Measurements from ENCODE around the gene FHIT. TPM values are rescaled to one million over a fixed set of nuclear protein-coding genes. Genes with fewer than 3 reads are reported as not detected.
"Not testable (repeated sequence)": the region's sequence is repeated elsewhere in the genome, so short reads cannot be mapped to it uniquely, and the experiment has no call there.

The FHIT gene
- total RNA-seq, 1 experiment from 2014 or later: 3.9 TPM

- in situ Hi-C loops (cut with HindIII; ENCODE audit: low pct_unique_long_range_greater_than_20kb, low sequenced_read_pairs): no loop called here
- no peak for DNase-seq (ENCODE audit: low read depth, low spot score)
These were observed 1287.6 kb downstream of the FHIT start for GRCh38 chr3:59963676-59964075.

GRCh38 chr3:59957150-59957549, 1294.1 kb downstream of the FHIT start:
- DNase-seq (ENCODE audit: low read depth, low spot score): no peak
- in situ Hi-C loops (cut with HindIII; ENCODE audit: low pct_unique_long_range_greater_than_20kb, low sequenced_read_pairs): no loop called here

- in situ Hi-C loops (cut with HindIII; ENCODE audit: low pct_unique_long_range_greater_than_20kb, low sequenced_read_pairs): no loop called here
These were observed 1298.1 kb downstream of the FHIT start for GRCh38 chr3:59953104-59953503.

GRCh38 chr3:59949311-59949710, 1301.9 kb downstream of the FHIT start:
- in situ Hi-C loops (cut with HindIII; ENCODE audit: low pct_unique_long_range_greater_than_20kb, low sequenced_read_pairs): no loop called here

More at GRCh38 chr3:59953104-59953503, 1298.1 kb downstream of the FHIT start:
- DNase-seq (ENCODE audit: low read depth, low spot score): no peak

GRCh38 chr3:59946401-59946800, 1304.9 kb downstream of the FHIT start:
- no peak for DNase-seq (ENCODE audit: low read depth, low spot score)
- in situ Hi-C loops (cut with HindIII; ENCODE audit: low pct_unique_long_range_greater_than_20kb, low sequenced_read_pairs): no loop called here

More at GRCh38 chr3:59949311-59949710, 1301.9 kb downstream of the FHIT start:
- no peak for DNase-seq (ENCODE audit: low read depth, low spot score)

GRCh38 chr3:59940718-59941117, 1310.5 kb downstream of the FHIT start:
- in situ Hi-C loops (cut with HindIII; ENCODE audit: low pct_unique_long_range_greater_than_20kb, low sequenced_read_pairs): no loop called here
- no peak for DNase-seq (ENCODE audit: low read depth, low spot score)

- in situ Hi-C loops (cut with HindIII; ENCODE audit: low pct_unique_long_range_greater_than_20kb, low sequenced_read_pairs): no loop called here
- no peak for DNase-seq (ENCODE audit: low read depth, low spot score)
These were observed 1311.3 kb downstream of the FHIT start for GRCh38 chr3:59939826-59940426.

- in situ Hi-C loops (cut with HindIII; ENCODE audit: low pct_unique_long_range_greater_than_20kb, low sequenced_read_pairs): no loop called here
- no peak for DNase-seq (ENCODE audit: low read depth, low spot score)
These were observed 1312.4 kb downstream of the FHIT start for GRCh38 chr3:59938828-59939227.

- no peak for DNase-seq (ENCODE audit: low read depth, low spot score)
- in situ Hi-C loops (cut with HindIII; ENCODE audit: low pct_unique_long_range_greater_than_20kb, low sequenced_read_pairs): no loop called here
These were observed 1314.1 kb downstream of the FHIT start for GRCh38 chr3:59937201-59937600.

- in situ Hi-C loops (cut with HindIII; ENCODE audit: low pct_unique_long_range_greater_than_20kb, low sequenced_read_pairs): no loop called here
- DNase-seq (ENCODE audit: low read depth, low spot score): no peak
These were observed 1314.8 kb downstream of the FHIT start for GRCh38 chr3:59936472-59936871.

- in situ Hi-C loops (cut with HindIII; ENCODE audit: low pct_unique_long_range_greater_than_20kb, low sequenced_read_pairs): no loop called here
These were observed 1316.2 kb downstream of the FHIT start for GRCh38 chr3:59935025-59935424.

GRCh38 chr3:59934560-59934959, 1316.7 kb downstream of the FHIT start:
- in situ Hi-C loops (cut with HindIII; ENCODE audit: low pct_unique_long_range_greater_than_20kb, low sequenced_read_pairs); DNase-seq (ENCODE audit: low read depth, low spot score): not testable (repeated sequence)

More at GRCh38 chr3:59935025-59935424, 1316.2 kb downstream of the FHIT start:
- DNase-seq (ENCODE audit: low read depth, low spot score): no peak

- DNase-seq (ENCODE audit: low read depth, low spot score): no peak
- in situ Hi-C loops (cut with HindIII; ENCODE audit: low pct_unique_long_range_greater_than_20kb, low sequenced_read_pairs): no loop called here
These were observed 1321.1 kb downstream of the FHIT start for GRCh38 chr3:59930170-59930569.

- in situ Hi-C loops (cut with HindIII; ENCODE audit: low pct_unique_long_range_greater_than_20kb, low sequenced_read_pairs): no loop called here
- no peak for DNase-seq (ENCODE audit: low read depth, low spot score)
These were observed 1324.2 kb downstream of the FHIT start for GRCh38 chr3:59927056-59927455.

- in situ Hi-C loops (cut with HindIII; ENCODE audit: low pct_unique_long_range_greater_than_20kb, low sequenced_read_pairs): no loop called here
- DNase-seq (ENCODE audit: low read depth, low spot score): no peak
These were observed 1325.3 kb downstream of the FHIT start for GRCh38 chr3:59925946-59926345.

- DNase-seq (ENCODE audit: low read depth, low spot score): no peak
- in situ Hi-C loops (cut with HindIII; ENCODE audit: low pct_unique_long_range_greater_than_20kb, low sequenced_read_pairs): no loop called here
These were observed 1329.1 kb downstream of the FHIT start for GRCh38 chr3:59922192-59922591.

- in situ Hi-C loops (cut with HindIII; ENCODE audit: low pct_unique_long_range_greater_than_20kb, low sequenced_read_pairs): no loop called here
These were observed 1330.4 kb downstream of the FHIT start for GRCh38 chr3:59920822-59921221.

GRCh38 chr3:59919586-59919985, 1331.7 kb downstream of the FHIT start:
- DNase-seq (ENCODE audit: low read depth, low spot score): no peak
- in situ Hi-C loops (cut with HindIII; ENCODE audit: low pct_unique_long_range_greater_than_20kb, low sequenced_read_pairs): no loop called here

More at GRCh38 chr3:59920822-59921221, 1330.4 kb downstream of the FHIT start:
- no peak for DNase-seq (ENCODE audit: low read depth, low spot score)

GRCh38 chr3:59914251-59914650, 1337.0 kb downstream of the FHIT start:
- in situ Hi-C loops (cut with HindIII; ENCODE audit: low pct_unique_long_range_greater_than_20kb, low sequenced_read_pairs): no loop called here
- no peak for DNase-seq (ENCODE audit: low read depth, low spot score)

GRCh38 chr3:59913645-59914044, 1337.6 kb downstream of the FHIT start:
- no peak for DNase-seq (ENCODE audit: low read depth, low spot score)
- in situ Hi-C loops (cut with HindIII; ENCODE audit: low pct_unique_long_range_greater_than_20kb, low sequenced_read_pairs): no loop called here
